Muscle layer of colon (tissue), 2 donors: Measurements from ENCODE around the gene FAT2.

ENCODE experiments used
- H3K27ac ChIP-seq: one replicate; pipeline ENCODE4 v1.7.0; 2013; ENCODE audit warnings: low read depth, mild to moderate bottlenecking, low read length, moderate library complexity
- H3K27me3 ChIP-seq, 2 donors: one replicate each; pipeline ENCODE4 v1.7.0; 2013; ENCODE audit warnings: low read length in 2 of 2, mild to moderate bottlenecking in 2 of 2; ENCODE audit not compliant: insufficient read depth in 2 of 2, control insufficient read depth in 1 of 2
- H3K36me3 ChIP-seq: one replicate; pipeline ENCODE4 v1.7.0; 2013; ENCODE audit warnings: mild to moderate bottlenecking, low read length; ENCODE audit not compliant: insufficient read depth
- H3K4me1 ChIP-seq: one replicate; pipeline ENCODE4 v1.7.0; 2013; ENCODE audit warnings: mild to moderate bottlenecking, low read length; ENCODE audit not compliant: insufficient read depth
- H3K4me3 ChIP-seq, 2 donors: one replicate each; pipeline ENCODE4 v1.7.0; 2013; ENCODE audit warnings: low read length in 2 of 2, low read depth in 1 of 2, mild to moderate bottlenecking in 1 of 2, moderate library complexity in 1 of 2
- H3K9ac ChIP-seq: one replicate; pipeline ENCODE4 v1.7.0; 2013; ENCODE audit warnings: low read length
- H3K9me3 ChIP-seq: one replicate; pipeline ENCODE4 v1.7.0; 2013; ENCODE audit warnings: mild to moderate bottlenecking, low read length
- donor health status: abdominal sarcoma.
- donor health status: Adenocarcinoma of cecum.

Gene FAT2

DNA sequence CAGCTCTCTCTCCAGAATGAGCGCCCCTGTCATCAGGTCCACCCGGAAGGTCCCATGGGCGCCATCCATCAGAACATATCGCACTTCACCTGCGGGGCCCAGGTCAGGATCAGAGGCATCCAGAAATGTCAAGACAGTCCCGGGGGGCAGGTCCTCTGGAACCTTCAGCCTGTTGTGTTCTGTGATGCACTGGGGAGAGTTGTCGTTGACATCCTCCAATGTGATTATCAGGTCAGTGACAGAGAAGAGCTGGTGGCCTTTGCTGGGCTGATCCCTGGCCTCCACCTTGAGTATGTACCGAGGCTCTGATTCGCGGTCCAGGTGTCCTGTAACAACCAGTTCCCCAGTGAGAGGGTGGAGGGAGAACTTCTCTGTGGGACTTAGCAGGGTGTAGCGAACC, 25.2 kb downstream of the FAT2 start:
- H3K27ac ChIP-seq: no peak overlapping the region
- H3K27me3 ChIP-seq: no peaks in the 10 kb centered on the region
- no peak overlapping the region for H3K4me3 ChIP-seq
- no peaks in the 10 kb centered on the region for H3K9me3 ChIP-seq
- H3K36me3 ChIP-seq: no peaks in the 10 kb centered on the region
- no peak overlapping the region for H3K9ac ChIP-seq
- H3K4me1 ChIP-seq: no peaks in the 10 kb centered on the region

DNA sequence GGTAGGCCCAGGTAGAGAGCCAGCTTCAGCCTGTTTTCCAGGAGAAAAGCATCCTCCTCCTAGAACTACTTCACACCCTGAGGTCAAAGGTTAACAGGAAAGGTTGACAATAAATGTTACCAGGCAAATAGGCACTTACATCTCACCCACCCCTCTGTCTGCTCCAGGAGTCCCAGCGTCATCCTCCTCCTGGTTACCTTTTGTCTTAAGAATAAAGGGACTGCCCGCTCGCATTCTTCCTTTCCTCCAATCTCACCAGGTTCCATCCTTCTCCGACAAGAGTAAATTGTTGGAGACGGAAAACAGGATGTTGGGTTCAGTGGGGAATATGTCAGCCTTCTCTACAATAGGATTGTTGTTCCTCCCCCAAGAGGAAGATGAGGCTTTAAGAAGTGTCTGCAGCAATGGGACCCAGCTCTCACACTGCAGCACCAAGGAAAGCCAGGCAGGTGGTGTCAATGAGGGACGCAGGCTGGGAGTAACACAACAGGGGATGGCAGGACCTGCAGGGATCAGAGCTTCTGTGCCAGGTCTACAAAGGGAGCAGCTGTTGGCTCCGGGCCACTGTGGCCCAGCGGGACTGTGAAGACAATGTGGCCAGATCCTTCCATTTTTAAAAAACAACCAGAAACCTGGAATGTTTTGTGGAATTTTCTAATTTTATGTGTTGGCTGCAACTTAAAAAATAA, 29.0 kb downstream of the FAT2 start:
- Histone ChIP-seq H3K27ac (no peak overlapping the region), H3K9me3 (no peaks in the 10 kb centered on the region), H3K9ac (no peak overlapping the region), H3K27me3 (no peaks in the 10 kb centered on the region), H3K36me3 (no peaks in the 10 kb centered on the region), H3K4me3 (no peak overlapping the region), H3K4me1 (no peaks in the 10 kb centered on the region)

DNA sequence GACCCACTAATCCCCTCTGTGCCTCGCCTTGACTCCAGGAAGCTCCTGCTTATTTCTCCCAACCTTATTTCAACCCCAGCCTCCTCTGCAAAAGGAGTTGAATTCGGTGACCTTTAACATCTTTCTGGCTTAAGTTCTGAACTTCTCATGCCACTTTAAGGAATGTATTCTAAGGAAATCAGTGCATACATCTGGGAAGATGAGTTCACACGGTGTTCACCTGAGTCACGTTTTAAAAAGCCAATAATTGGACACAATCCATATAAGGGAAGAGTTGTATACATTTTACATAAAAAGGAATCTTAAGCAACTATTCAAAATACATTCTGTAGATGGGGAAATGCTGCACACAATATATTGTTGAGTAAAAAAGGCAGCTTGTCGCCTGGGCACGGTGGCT, 33.2 kb downstream of the FAT2 start:
- H3K9ac ChIP-seq: no peak overlapping the region
- no peaks in the 10 kb centered on the region for H3K9me3 ChIP-seq
- no peak overlapping the region for H3K4me3 ChIP-seq
- no peak overlapping the region for H3K27ac ChIP-seq
- H3K36me3 ChIP-seq: no peaks in the 10 kb centered on the region
- no peaks in the 10 kb centered on the region for H3K27me3 ChIP-seq
- no peaks in the 10 kb centered on the region for H3K4me1 ChIP-seq

DNA sequence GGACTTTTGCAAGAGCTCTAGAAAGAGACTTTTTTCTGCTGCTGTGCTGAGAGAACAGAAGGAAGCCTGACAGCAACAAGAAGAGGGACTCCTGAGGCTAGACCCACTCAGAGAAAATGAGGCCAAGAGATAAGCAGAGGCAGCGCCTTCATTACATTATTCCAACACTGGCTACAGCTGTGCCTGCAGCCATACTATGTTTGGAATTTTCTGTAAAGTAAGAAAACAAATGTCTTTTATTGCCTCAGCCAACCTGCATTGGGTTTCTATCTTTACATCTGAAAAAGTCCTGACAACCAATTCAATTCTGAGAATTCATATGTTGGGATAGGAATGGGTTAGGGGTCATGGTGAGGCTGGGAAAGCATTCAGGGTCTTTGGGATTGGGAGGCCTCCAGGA, 33.7 kb downstream of the FAT2 start:
- Histone ChIP-seq H3K4me3 (no peak overlapping the region), H3K9ac (no peak overlapping the region), H3K9me3 (no peaks in the 10 kb centered on the region), H3K4me1 (no peaks in the 10 kb centered on the region), H3K36me3 (no peaks in the 10 kb centered on the region), H3K27ac (no peak overlapping the region), H3K27me3 (no peaks in the 10 kb centered on the region)

DNA sequence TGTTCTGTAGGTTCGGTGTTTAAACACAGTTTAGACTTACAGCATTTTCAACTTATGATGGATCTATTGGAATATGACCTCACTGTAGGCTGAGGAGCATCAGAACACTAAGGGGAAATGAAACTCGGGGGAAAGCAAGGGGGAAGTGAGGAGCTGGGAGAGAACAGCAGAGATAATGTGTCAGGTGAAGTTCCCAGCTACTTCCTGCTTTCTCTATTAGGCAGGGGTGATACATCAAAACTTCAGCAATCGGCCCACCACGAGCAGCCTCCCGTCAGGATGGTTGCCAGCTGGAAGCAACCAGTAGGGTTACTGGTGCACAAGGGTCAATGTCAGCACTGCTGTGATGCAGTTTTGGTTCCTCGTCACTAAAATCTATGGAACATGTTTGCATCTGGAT, 34.3 kb downstream of the FAT2 start:
- no peak overlapping the region for H3K27ac ChIP-seq
- H3K4me3 ChIP-seq: no peak overlapping the region
- no peaks in the 10 kb centered on the region for H3K36me3 ChIP-seq
- no peaks in the 10 kb centered on the region for H3K4me1 ChIP-seq
- no peaks in the 10 kb centered on the region for H3K27me3 ChIP-seq
- H3K9ac ChIP-seq: no peak overlapping the region
- H3K9me3 ChIP-seq: no peaks in the 10 kb centered on the region

DNA sequence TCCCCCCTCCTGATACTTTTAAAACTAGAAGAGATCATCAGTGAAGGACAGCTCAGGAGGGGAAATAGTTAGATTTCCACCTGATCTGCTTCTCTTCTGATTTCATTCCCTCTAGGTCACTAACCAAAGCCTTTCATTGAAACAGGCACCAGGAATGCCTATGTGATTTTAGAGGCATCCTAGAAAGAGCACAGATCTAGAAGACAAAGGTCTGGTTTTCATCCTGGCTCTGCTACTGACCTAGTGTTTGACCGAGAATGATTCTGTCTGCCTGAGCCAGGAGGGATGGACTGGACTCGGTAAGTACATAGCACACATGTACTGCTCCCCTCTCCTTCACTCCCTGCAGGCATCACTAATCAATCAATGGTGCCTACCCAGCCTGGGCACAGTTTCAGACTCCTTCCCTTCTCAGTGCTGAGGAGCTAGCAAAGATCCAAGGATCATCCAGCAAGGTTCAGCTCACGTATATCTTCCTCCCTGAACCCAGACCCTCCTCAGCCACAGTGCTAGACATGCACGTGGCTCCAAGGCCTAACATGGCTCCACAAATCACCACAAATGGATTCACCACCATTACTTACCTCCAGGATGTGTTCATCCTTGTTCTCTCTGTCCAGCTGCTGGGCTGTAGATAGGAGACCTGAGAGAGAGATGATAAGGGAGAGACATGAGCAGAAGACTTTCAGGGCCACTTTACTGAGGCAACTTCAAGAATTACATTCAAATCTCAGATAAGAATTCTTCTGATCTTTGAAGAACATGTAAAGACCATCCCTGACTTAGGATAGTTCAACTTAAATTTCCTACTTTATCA, 35.2 kb downstream of the FAT2 start:
- H3K4me1 ChIP-seq: no peaks in the 10 kb centered on the region
- no peaks in the 10 kb centered on the region for H3K27me3 ChIP-seq
- no peaks in the 10 kb centered on the region for H3K9me3 ChIP-seq
- H3K9ac ChIP-seq: no peak overlapping the region
- H3K4me3 ChIP-seq: no peak overlapping the region
- H3K27ac ChIP-seq: no peak overlapping the region
- no peaks in the 10 kb centered on the region for H3K36me3 ChIP-seq

DNA sequence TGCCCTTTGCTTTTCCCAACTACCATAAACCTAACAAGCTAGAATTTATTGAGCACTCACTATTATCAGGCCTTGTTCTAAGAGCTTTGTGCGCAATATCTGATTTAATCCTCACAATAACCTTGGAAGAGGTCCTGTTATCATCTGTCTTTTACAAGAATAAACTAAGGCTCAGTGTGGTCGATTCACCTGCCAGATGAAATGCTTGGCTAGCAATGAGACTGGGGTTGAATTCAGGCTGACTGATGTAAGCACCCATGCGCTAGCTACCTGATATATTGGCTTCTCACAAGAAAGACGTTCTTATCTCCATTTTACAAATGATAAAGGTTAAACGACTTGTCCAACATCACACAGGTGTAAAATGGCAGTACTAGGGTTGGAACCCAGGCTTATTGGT, 37.4 kb downstream of the FAT2 start:
- H3K27ac ChIP-seq: no peak overlapping the region
- H3K9ac ChIP-seq: no peak overlapping the region
- no peaks in the 10 kb centered on the region for H3K9me3 ChIP-seq
- no peaks in the 10 kb centered on the region for H3K36me3 ChIP-seq
- H3K4me1 ChIP-seq: no peaks in the 10 kb centered on the region
- H3K27me3 ChIP-seq: no peaks in the 10 kb centered on the region
- H3K4me3 ChIP-seq: no peak overlapping the region

DNA sequence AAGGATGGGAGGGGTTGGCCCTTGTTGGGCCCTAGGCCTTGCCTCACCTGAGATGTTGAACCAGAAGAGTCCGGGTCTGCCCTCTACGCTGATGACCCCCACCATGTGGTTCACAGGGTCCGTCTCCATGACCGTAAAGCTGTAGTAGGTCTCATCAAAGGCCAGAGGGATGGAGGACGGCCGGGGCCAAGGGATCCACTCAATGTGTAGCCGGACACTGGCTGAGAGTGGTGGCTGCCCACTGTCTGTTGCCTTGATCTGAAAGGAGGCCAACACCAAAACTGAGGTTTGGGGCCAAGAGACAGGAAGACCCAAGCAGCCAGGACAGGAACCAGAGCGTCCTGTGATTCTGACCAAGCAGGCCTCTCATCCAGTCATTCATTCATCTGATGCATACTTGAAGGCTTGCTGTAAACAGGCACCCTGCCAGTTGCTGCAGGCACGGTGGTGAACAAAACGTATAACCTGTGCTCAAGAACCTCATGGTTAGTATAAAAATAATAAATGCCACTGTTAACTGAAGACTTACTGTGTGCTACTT, 37.9 kb downstream of the FAT2 start:
- no peaks in the 10 kb centered on the region for H3K4me1 ChIP-seq
- no peak overlapping the region for H3K27ac ChIP-seq
- H3K9ac ChIP-seq: no peak overlapping the region
- no peaks in the 10 kb centered on the region for H3K27me3 ChIP-seq
- no peak overlapping the region for H3K4me3 ChIP-seq
- H3K36me3 ChIP-seq: no peaks in the 10 kb centered on the region
- no peaks in the 10 kb centered on the region for H3K9me3 ChIP-seq

DNA sequence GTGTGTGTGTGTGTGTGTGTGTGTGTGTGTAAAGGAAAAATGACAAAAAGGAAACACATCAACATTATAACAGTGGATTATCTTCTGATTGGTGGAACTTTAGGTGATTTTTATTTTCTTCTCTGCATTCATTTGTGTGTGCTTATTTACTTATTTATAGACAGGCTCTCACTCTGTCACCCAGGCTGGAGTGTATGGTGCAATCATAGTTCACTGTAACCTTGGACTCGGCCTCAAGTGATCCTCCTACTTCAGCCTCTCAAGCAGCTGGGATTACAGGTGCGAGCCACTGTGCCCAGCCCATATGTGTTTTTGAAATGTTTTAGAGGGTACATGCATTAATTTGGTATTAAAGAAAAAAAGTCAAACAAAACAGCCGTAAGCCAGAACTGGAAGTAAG, 39.1 kb downstream of the FAT2 start:
- Histone ChIP-seq H3K4me1 (no peaks in the 10 kb centered on the region), H3K36me3 (no peaks in the 10 kb centered on the region), H3K9ac (no peak overlapping the region), H3K27me3 (no peaks in the 10 kb centered on the region), H3K9me3 (no peaks in the 10 kb centered on the region), H3K27ac (no peak overlapping the region), H3K4me3 (no peak overlapping the region)

DNA sequence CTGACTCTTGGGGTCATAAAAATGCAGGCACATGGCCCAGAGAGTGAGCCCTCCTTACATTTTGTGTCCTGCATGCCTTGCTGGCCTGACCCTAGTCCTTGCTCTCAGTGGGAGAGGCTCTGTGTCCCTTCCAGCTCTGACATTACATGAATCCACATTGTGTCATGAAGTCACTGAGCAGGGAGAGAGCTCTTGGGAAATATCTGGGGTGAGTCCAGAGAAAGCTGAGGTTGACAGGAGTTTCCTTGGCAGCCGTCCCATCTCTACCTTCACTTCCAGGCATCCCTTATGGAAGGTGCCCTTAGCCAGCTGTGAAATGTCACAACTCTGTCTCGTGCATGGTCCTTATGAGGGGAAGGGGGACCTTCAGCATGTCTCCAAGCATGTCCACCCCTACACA, 41.0 kb downstream of the FAT2 start:
- Histone ChIP-seq H3K9me3 (no peaks in the 10 kb centered on the region), H3K4me3 (no peak overlapping the region), H3K27ac (no peak overlapping the region), H3K9ac (no peak overlapping the region), H3K36me3 (no peaks in the 10 kb centered on the region), H3K4me1 (no peaks in the 10 kb centered on the region), H3K27me3 (no peaks in the 10 kb centered on the region)

DNA sequence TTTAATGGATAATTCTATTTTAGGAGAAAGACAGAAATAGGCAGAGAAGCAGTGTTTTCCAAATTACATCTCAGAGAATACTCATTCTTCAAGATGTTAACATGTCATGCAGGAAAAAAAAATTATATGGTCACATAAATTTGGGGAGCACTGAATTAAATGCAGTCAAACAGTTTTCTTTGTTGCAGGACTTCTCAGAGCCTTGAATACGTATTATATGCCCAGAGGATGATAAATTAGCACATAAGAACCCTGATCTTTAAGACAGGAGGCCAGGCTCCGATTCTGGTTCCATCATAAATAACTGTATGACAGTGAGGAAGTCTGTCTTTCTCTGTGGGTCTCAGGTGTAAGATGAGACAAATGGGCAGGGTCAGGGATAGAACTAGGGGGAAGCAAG, 41.4 kb downstream of the FAT2 start:
- Histone ChIP-seq H3K9me3 (no peaks in the 10 kb centered on the region), H3K27ac (no peak overlapping the region), H3K4me3 (no peak overlapping the region), H3K36me3 (no peaks in the 10 kb centered on the region), H3K9ac (no peak overlapping the region), H3K27me3 (no peaks in the 10 kb centered on the region), H3K4me1 (no peaks in the 10 kb centered on the region)

DNA sequence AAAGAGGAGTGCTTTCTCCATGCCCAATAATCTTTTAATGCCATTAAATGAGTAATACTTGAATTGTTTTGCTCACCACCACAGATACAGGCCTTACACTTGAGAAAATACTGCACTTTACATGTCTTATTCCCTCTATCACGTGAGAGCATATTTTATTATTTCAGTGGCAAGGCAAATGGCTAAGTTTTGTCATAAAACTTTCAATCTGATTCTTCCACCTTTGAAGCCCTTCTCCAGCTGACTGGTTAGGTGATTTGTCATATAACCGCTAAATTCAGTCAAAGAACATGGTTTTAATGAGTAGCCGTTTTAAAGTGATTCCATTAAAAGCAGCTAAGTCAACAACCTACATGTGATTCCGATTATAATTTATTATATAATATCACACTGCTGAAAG, 43.8 kb downstream of the FAT2 start:
- H3K27ac ChIP-seq: no peak overlapping the region
- no peaks in the 10 kb centered on the region for H3K27me3 ChIP-seq
- no peaks in the 10 kb centered on the region for H3K9me3 ChIP-seq
- H3K4me1 ChIP-seq: no peaks in the 10 kb centered on the region
- no peak overlapping the region for H3K4me3 ChIP-seq
- no peak overlapping the region for H3K9ac ChIP-seq
- no peaks in the 10 kb centered on the region for H3K36me3 ChIP-seq
